CD4-positive, alpha-beta T cell treated with Interleukin-6 for 4 hours (primary cell): Measurements from ENCODE around the gene ECHDC1.
"Not testable (repeated sequence)": the region's sequence is repeated elsewhere in the genome, so short reads cannot be mapped to it uniquely, and the experiment has no call there.

ENCODE experiments used
- DNase-seq: peaks from one replicate; pipeline ENCODE4 v3.0.0-alpha.2; 2020; ENCODE audit warnings: mixed read lengths

ECHDC1 gene, protein sequence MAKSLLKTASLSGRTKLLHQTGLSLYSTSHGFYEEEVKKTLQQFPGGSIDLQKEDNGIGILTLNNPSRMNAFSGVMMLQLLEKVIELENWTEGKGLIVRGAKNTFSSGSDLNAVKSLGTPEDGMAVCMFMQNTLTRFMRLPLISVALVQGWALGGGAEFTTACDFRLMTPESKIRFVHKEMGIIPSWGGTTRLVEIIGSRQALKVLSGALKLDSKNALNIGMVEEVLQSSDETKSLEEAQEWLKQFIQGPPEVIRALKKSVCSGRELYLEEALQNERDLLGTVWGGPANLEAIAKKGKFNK

DNA sequence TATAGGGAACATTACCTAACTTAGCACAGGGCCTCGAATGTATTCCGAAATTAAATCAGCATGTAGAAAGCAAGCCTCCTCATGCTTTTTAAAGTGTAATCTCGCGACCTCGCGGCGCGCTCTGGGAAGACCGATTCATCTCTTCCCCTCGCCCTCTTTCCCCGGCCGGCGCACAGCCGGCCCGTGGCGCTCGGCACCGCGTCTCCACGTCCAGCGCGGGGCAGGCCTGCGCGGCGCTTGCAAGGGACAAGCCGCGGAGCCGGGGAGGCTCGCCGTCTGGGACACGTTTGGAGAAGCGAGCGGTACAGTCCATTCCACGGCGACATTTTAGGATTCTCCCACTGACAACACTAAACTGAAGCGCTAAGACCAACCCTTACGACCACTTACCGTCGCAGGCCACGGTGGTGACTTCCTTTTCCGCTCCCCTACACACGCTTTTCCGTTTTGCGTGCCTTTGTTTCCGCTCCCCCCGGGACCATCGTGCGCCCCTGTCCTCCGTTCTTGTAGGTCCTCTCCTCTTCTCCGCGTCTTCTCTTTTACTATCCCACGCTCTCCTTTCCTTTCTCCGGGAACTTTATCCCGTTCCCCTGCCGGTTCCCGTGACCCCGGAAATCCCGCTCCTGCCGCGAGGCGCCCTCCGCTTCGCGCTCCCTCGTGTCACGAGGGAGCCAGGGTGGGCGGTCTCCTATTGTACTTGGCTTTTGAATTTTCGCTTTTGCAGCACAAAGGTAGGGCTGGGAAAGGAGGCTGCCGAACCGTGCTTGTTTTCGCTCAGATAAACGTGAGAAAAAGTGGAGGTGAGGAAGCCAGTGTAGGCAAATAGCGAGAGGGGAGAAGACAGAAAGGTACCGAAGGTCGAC, at the start of gene ECHDC1:
Gene ECHDC1 (minus strand): TSS at position 664 of the 863 bp plus-strand sequence. CDS start 12,581 bp downstream, outside the sequence.
- peak; percentile 75 for DNase-seq

DNA sequence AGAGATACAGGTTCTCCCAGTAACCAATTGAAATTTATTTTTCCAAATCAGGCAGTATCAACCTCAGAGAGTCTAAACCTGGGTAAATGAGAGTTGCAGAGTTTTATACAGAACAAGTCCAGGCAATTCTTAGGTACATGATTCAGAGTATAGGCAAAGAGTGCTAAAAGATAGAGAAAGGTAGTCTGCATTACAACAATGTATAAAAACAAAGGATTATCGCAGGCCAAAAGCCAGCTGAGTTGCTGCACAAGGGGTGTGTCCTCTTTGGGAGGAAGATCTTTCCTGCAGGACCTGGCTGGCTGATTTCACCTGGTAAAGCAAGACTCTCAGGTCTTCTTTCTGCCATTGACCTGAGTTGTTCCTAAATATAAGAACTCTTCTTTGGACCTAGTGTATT, 48.9 kb upstream of the ECHDC1 start:
- DNase-seq, result no peak

DNA sequence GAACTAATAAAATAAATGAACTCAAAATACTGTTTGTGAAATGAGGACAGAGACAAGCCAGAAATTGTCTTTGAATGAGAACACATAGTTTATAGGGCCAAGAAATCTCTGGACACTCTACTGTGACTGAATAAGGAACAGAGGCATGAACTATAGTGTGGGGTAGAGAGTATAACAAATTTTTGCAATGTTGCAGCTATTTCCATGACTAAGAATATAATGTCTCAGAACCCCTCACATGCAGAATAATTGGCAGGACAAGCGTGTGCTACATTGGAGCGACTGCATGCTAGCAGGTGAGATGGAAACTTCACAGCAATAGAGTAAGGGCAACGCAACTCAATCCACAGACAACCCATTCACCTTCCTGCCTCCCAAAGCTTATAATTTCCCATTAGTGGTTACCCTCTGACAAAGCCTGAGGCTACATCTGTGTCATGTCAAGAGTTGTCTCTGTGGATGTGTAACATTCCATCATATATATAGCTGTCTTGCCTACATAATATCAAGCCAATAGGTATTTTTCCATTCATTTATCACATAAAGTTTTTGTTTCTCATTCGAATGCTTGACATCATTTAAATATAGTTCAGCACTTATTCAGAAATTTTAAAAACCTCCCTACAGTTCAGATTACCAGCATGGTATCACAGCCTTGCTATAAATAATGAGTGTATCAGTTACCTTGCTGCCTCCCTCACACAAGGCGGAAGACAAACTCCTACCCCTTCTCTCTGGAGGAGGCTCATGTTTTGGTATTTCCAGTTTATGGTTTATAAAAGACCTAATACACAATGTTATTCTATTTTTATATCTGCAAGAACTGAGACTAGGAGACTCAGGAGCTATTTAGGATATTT, 47.9 kb upstream of the ECHDC1 start:
- DNase-seq, result no peak

DNA sequence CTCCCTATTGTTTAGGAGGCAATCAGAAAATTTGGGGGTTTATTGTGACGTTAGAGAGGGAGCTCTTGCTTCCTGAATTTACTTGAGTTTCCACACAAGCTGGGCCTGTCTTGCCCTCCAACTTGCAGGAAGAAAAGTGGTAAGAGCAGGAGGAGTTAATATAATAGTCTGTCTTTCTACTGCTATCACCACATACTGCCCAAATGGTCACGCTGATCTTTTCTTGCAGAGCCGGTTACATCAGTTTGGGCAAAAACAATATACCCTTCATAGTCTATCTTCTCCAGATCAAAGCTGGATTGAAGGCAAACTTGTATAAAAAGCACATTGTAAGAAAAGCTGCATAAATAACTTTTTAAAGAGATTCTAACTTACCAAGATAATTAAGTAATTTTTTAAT, 46.3 kb upstream of the ECHDC1 start:
- no peak for DNase-seq

DNA sequence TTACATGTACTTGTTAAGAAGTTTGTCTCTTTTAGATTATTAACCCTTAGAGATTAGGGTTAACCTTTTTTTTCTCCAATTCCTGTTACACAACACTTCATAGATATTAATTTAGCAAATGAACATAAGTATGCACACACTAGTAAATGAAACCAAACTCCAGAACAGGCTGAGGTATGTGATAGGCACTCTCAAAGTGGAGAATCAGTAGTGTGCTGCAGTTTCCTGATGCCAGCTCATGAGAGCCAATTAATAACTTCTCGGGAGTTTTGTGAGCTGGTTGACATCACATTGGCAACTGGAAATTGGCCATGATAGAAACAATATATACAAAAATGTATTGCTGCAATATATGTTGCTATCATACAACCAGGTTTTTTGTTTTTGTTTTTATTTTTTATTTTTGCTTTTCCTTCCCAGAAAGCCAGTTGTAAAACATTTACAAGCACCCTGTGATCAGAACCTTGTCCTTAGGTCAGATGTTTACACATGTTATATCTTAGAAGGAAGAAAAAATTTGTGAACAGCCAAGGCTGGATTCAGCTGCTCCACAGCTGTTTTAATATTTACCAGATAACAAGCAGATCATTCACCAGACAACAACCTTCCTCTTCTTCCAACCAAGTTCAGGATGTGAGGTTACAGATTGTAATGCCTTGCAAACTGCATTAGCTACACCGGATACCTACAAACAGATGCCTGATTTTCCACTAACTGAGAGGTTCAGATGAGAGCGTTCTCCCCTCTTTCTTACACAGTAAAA, 42.4 kb upstream of the ECHDC1 start:
- no peak for DNase-seq

DNA sequence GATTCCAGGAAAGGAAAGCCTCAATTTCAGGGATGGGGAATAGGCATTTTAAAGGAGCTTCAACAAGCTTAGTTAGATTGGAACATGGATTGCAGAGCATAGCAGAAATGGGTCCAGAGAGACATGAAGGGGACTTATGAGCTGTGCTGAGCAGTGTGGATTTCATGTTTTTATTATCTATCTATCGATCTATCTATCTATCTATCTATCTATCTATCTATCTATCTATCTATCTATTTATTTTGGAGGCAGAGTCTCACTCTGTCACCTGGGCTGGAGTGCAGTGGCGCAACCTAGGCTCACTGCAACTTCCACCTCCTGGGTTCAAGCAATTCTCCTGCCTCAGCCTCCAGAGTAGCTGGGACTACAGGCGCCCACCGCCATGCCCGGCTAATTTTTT, 41.4 kb upstream of the ECHDC1 start:
- not testable (repeated sequence) for DNase-seq

DNA sequence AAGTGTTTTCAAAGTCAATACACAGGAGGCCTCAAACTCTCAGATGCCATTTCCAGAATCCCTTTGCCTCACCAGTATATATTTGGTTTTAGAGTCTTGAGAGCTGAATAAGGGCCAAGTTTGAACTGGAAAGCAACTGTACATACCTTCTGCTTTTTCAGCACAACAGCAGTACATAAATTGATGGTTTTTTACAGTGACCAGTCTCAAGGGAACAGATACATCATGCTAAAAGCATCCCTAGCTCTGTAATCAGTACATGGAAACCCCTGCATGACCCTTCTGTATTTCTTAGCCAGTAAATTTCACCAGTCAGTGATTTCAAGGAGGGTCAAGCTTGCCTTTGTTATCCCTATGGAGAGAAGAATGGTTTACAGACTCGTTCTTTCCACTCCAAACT, 40.6 kb upstream of the ECHDC1 start:
- no peak for DNase-seq

DNA sequence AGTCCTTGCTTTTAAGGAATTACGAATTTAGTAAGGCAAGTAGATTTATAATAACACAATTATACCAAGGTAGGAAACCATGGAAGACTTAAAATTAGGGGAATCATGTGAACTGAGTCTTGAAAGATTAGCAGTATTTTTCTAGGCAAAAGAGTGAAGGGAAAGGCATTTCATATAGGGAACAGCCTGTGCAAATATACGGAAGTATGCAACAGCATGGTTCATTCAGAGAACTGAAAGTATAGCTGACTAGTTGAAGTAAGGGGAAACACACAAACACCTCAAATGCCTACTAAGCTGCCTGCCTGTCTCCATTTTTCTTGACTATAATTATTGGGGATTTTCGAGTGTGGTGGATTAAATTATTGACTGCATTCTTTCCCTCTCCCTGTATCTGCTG, 39.0 kb upstream of the ECHDC1 start:
- no peak for DNase-seq

DNA sequence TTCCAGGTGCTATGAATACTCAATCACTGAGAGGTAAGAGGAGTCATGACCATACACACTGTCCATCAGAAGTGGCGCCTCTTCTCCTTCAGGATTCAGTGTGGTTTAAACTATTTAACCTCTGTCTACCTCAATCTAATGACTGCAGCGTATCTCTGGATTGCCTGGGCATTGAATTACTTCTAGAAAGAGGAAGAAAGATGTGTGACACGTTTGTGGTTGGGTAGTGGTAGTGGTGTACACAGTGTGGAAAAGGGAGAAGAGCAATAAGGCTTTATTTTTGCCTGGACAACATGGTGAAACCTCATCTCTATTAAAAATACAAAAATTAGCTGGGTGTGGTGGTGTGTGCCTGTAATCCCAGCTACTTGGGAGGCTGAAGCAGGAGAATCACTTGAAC, 38.0 kb upstream of the ECHDC1 start:
- DNase-seq, result no peak

DNA sequence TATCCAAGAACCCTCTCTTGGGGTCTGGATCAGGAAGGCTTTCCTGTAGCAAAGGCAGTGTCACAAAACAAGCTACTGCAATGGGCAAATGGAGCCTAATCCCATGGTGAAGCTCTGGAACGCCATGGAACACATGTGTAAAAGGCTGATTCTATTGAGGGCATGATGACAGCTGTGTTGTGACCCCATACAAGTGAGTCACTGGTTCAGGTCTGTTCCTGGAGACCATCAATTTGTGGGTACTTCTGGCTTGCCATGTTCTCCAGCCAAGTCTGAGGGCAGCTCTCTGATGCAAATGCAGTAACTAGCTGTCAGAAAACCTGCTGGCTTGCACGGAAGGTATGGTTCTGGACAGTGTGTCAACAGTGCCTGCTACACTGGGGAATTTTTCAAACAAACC, 33.3 kb upstream of the ECHDC1 start:
- DNase-seq, result no peak

DNA sequence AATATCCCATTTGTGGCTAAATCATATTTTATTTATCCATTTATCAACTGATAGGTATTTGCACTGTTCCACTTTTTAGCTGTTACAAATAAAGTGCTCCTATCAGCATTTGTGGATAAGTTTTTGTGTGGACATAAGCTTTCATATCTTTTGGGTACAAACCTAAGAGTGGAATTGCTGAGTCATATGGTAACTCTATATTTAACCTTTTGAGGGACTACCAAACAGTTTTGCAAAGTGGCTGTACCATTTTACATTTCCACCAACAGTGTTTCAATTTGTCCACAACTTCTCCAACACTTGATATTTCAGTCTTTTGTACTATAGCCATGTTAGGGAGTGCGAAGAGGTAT, 23.6 kb upstream of the ECHDC1 start:
- DNase-seq, result no peak

DNA sequence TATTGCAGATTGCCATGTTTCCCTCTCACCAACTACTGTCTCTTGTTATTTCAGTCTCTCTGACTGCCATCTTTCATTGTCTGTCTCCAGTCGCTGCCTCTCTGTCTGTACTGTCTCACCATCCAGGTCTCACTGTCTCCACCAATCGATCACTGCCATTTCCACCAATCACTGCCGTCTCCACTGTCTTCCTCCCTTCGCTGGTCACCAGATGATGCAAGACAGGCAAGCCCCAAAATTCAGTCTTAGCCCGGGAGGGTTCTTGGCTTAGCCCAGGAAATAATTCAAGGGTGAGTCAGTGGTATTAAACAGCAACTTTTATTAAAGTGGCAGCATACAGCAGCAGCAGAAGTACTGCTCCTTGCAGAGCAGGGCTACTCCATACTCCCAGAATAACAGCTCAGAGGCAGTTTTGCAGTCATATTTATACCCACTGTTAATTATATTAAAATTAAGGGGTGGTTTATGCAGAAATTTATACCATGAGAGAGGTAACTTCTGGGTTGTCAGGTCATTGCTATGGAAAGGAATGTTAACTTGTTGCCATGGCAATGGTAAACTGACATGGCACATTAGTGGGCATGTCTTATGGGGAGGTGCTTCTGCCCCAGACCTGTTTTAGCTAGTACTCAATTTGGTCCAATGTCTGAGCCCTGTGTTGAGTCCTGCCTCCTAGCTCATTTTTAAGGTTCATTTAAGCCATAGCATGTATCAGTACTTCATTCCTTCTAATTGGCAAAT, 23.0 kb upstream of the ECHDC1 start:
- no peak for DNase-seq

DNA sequence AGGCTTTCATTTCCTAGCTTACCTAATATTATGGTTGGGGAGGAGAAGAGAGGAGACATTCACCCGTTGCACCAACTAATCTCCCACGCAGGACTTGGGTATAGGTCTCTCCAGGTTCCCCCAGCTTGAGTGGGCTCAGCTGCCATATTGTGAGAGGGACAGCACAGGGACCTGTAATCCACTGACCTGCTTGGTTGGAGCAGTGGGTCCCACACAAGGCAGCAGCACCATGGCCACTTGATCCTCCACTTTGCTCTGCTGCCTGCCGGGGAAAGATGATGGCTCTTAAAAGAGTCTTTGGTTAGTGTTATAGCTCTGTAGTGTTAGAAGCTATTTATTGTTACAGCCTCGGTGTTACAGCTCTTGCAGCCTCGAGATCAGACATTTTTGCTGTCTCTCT, 22.5 kb upstream of the ECHDC1 start:
- DNase-seq, result no peak

DNA sequence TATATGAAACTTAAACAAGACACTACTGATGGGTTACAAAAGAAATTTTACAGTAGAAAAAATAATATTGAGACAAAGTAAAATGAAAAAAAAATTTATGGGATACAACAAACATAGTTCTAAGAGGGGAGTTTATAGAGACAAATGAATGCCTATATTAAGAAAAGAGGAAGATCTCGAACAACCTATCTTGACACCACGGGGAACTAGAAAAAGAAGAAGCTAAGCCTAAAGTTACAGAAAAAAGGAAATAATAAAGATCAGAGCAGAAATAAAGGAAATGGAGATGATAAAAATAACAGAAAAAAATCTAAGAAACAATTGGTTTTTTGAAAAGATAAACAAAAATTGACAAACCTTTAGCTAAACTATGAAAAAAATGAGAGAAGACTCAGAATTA, 9.1 kb upstream of the ECHDC1 start:
- no peak for DNase-seq

DNA sequence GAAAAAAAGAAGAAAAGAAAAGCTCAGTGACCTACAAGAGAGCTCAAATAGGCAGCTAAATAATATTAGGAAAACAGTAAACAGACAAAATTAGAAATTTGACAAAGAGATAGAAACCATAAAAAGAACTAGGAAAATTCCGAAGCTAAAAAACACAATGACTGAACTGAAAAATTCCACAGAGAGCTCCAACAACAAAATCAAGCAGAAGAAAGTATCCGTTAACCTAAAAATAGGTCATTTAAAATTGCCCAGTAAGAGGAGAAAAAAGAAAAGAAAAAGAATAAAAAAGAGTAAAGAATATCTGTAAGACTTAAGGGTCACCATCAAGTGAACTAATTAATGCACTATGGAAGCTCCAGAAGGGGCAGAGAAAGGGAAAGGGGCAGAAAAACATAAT, 6.6 kb upstream of the ECHDC1 start:
- DNase-seq, result no peak

DNA sequence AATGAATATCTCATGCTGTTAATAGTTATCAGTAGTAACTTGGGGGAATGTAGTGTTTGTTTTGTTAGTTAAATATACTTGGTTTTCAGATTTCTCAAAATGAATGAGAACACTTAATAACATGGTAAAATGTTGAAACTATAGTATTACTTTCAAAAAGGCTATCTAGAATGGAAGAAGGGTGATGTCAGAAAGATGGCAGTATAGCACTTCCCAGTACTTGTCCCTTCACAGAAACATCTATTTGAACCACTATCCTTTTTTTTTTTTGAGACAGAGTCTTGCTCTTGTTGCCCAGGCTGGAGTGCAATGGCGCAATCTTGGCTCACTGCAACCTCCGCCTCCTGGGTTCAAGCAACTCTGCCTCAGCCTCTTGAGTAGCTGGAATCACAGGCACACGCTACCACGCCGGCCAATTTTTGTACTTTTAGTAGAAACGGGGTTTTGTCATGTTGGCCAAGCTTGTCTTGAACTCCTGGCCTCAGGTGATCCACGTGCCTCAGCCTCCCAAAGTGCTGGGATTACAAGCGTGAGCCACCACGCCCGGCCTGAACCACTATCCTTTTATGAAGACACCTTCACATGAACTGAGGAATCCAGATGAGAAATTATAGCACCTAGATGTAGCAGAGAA, 4.7 kb upstream of the ECHDC1 start:
- no peak for DNase-seq

DNA sequence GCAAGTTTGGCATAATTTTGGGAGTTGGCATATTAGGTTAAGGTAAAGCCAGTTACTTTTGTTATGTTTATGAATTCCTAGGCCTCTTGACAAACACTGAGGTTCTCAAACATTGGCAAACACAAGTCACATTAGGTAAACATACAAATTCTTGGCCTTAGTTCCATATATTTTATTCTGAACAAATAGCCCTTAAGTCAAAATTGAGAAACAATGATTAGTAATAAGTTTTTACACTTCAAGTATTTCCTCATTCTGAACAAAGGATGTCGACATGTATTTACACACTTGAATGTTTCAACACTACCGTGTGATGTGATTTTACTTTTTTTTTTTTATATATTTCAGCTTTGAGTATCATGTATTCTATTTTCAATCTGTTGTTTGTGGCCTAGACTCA, 3.8 kb upstream of the ECHDC1 start:
- DNase-seq, result no peak

DNA sequence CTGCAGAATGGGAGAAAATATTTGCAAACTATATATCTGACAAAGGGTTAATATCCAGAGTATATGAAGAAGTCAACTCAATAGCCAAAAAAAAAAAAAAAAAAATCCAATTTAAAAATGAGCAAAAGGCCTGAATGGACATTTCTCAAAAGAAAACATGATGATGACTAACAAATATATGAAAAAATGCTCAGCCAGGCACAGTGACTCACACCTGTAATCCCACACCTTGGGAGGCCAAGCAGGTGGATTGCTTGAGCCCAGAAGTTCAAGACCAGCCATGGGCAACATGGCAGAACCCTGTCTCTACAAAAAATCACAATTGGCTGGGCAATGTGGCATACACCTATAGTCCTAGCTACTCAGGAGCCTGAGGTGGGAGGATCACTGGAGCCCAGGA, 2.1 kb upstream of the ECHDC1 start:
- no peak for DNase-seq

DNA sequence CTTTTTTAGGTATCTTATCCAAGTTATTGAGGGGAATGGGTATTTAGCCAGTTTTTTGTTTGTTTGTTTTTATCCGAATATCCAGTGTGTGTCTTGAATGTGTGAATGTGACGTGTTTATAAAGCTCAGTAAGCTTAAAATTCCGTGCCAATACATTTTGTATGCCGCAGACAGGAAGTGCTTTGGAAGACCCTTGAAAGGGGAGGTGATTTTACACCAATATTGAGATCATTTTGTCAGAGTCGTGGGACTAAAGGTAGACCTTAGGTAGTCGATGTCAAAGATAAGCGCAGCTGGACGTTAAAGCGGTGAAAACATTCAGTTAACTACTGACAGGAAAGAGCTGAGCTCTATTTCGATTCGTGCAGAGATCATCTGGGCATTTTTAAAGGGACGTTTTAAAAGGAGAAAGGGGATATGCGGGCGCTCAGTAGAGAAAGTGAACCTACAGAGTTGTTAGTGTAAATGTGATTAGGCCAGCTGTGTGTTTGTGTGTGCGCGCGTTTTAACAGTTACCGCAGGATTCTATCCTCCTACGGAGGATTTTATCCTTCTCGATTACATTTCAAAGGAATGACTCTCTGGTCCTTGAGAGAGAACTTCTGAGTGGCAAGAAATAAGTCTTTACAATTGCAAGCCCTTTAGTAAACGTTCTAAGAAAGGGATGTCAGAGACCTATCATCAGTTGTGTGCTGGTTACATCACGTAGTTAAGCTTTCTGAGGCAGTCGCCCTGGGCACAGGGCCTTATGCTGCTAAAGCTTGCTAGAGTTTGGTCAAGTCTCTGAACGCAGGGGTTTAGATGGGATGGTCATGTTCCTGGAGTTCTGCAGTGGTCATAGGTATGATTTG, 625 bp upstream of the ECHDC1 start:
- DNase-seq, result no peak

DNA sequence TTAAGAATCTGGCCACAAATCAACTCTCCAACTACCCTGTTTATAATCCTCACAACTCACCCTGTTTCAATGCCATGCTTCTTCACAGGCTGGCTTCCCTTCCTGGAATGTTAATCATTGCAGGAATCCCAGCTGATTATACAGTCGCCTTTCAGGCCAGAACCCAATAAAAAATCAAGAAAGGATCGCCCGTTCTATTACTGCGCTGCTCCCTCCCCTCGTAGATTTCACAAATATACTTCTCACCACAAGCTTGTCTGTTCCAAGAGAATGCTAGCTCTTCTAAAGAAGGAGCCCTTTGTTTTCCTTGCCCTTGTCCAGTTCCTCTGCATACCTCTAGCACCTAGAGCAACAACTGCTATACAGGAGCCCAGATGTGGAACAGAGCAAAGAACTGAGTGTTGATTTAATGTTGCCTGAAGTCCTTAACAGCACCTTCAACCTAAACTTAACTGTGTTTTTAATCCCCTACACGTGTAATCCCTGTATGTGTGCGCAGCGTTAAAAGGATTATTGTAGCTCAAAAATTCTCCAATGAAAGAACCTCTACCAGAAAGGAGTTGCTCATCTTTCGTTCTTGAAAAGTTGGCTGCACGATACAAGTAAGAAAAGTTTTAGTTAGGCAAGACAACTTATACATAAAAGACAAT, 988 bp downstream of the ECHDC1 start:
- DNase-seq, result no peak
